ENCODE measurements around the gene ZBTB5. TPM values are rescaled to one million over a fixed set of nuclear protein-coding genes. Genes with fewer than 3 reads are reported as not detected.

The ZBTB5 gene
- total RNA-seq, 2 experiments from 2014 or later = 8.3 to 9.3 TPM

GRCh38 chr9:37464006-37464405 lies 1.2 kb downstream of the ZBTB5 start:
- peak overlapping the region; percentile 97 for H3K4me3 Mint-ChIP-seq
- H3K4me1 Mint-ChIP-seq (ENCODE audit: low read depth) = peaks cover 29% of the 10 kb centered on the region
- peak overlapping the region; percentile 95 for H3K27ac Mint-ChIP-seq
- intact Hi-C loops (cut with micrococcal nuclease) = no loop called here
- DNase-seq = no peak
- CTCF ChIA-PET = no interaction called here
- peaks cover 6% of the 10 kb centered on the region for H3K36me3 Mint-ChIP-seq
- no peaks in the 10 kb centered on the region for H3K27me3 Mint-ChIP-seq
- POLR2A ChIA-PET = interaction anchor here (0.5 to 3.2 kb wide), 5 partner anchors 22 to 344 kb away, joined by 3 to 23 read pairs (median 4); partner anchors contain the start of genes GRHPR, POLR1E and ZCCHC7
- no peaks in the 10 kb centered on the region for H3K9me3 Mint-ChIP-seq

- CTCF ChIA-PET = interaction anchor here (1.1 kb wide), 1 partner anchor 46 kb away, joined by 3 read pairs; no protein-coding TSS in a partner anchor
Measured at GRCh38 chr9:37456817-37457216, 8.4 kb downstream of the ZBTB5 start.

GRCh38 chr9:37455884-37456647 lies 9.2 kb downstream of the ZBTB5 start:
- no peak for DNase-seq
- Mint-ChIP-seq H3K36me3 (no peaks in the 10 kb centered on the region), H3K4me1 (ENCODE audit: low read depth) (peaks cover 46% of the 10 kb centered on the region), H3K9me3 (no peaks in the 10 kb centered on the region), H3K27ac (no peak overlapping the region), H3K27me3 (no peaks in the 10 kb centered on the region), H3K4me3 (no peak overlapping the region)
- CTCF ChIA-PET = interaction anchor here (1.1 kb wide), 1 partner anchor 45 kb away, joined by 3 read pairs; no protein-coding TSS in a partner anchor
- intact Hi-C loops (cut with micrococcal nuclease) = no loop called here
- POLR2A ChIA-PET = interaction anchor here (1.6 kb wide), 1 partner anchor 10 kb away, joined by 6 read pairs; the partner anchor contains the start of gene ZBTB5

More at GRCh38 chr9:37456817-37457216, 8.4 kb downstream of the ZBTB5 start:
- Mint-ChIP-seq H3K4me3 (no peak overlapping the region), H3K9me3 (no peaks in the 10 kb centered on the region), H3K4me1 (ENCODE audit: low read depth) (peaks cover 44% of the 10 kb centered on the region), H3K27ac (no peak overlapping the region), H3K36me3 (no peaks in the 10 kb centered on the region), H3K27me3 (no peaks in the 10 kb centered on the region)
- DNase-seq = no peak
- intact Hi-C loops (cut with micrococcal nuclease) = no loop called here
- POLR2A ChIA-PET = interaction anchor here (1.6 kb wide), 1 partner anchor 9 kb away, joined by 6 read pairs; the partner anchor contains the start of gene ZBTB5

- intact Hi-C loops (cut with micrococcal nuclease) = no loop called here
- H3K9me3 Mint-ChIP-seq = no peaks in the 10 kb centered on the region
- H3K27me3 Mint-ChIP-seq = no peaks in the 10 kb centered on the region
- no peak for DNase-seq
- no peak overlapping the region for H3K4me3 Mint-ChIP-seq
- no peak overlapping the region for H3K27ac Mint-ChIP-seq
- peaks cover 46% of the 10 kb centered on the region for H3K4me1 Mint-ChIP-seq (ENCODE audit: low read depth)
- H3K36me3 Mint-ChIP-seq = peaks cover 7% of the 10 kb centered on the region
- CTCF ChIA-PET = interaction anchor here (1.0 kb wide), 1 partner anchor 8 kb away, joined by 3 read pairs; no protein-coding TSS in a partner anchor
- POLR2A ChIA-PET = no interaction called here
Measured at GRCh38 chr9:37454238-37454637, 11.0 kb downstream of the ZBTB5 start.

- ChIA-PET POLR2A (no interaction called here), CTCF (interaction anchor here (1.0 kb wide), 1 partner anchor 8 kb away, joined by 3 read pairs; no protein-coding TSS in a partner anchor)
- no peaks in the 10 kb centered on the region for H3K27me3 Mint-ChIP-seq
- H3K36me3 Mint-ChIP-seq = peaks cover 7% of the 10 kb centered on the region
- H3K9me3 Mint-ChIP-seq = no peaks in the 10 kb centered on the region
- H3K27ac Mint-ChIP-seq = no peak overlapping the region
- intact Hi-C loops (cut with micrococcal nuclease) = no loop called here
- no peak for DNase-seq
- peaks cover 46% of the 10 kb centered on the region for H3K4me1 Mint-ChIP-seq (ENCODE audit: low read depth)
- H3K4me3 Mint-ChIP-seq = no peak overlapping the region
Measured at GRCh38 chr9:37453827-37454226, 11.4 kb downstream of the ZBTB5 start.

- intact Hi-C loops (cut with micrococcal nuclease) = no loop called here
- POLR2A ChIA-PET = no interaction called here
- Mint-ChIP-seq H3K4me1 (ENCODE audit: low read depth) (peaks cover 42% of the 10 kb centered on the region), H3K36me3 (peaks cover 11% of the 10 kb centered on the region), H3K4me3 (no peak overlapping the region), H3K27ac (no peak overlapping the region), H3K9me3 (no peaks in the 10 kb centered on the region), H3K27me3 (no peaks in the 10 kb centered on the region)
- no peak for DNase-seq
- CTCF ChIA-PET = interaction anchor here (1.8 kb wide), 1 partner anchor 41 kb away, joined by 4 read pairs; no protein-coding TSS in a partner anchor
Measured at GRCh38 chr9:37452611-37453010, 12.6 kb downstream of the ZBTB5 start.

- H3K27ac Mint-ChIP-seq = no peak overlapping the region
- H3K27me3 Mint-ChIP-seq = no peaks in the 10 kb centered on the region
- intact Hi-C loops (cut with micrococcal nuclease) = no loop called here
- no peak for DNase-seq
- ChIA-PET CTCF (interaction anchor here (1.8 kb wide), 1 partner anchor 40 kb away, joined by 4 read pairs; no protein-coding TSS in a partner anchor), POLR2A (no interaction called here)
- peaks cover 39% of the 10 kb centered on the region for H3K4me1 Mint-ChIP-seq (ENCODE audit: low read depth)
- H3K4me3 Mint-ChIP-seq = no peak overlapping the region
- H3K36me3 Mint-ChIP-seq = peaks cover 12% of the 10 kb centered on the region
- H3K9me3 Mint-ChIP-seq = no peaks in the 10 kb centered on the region
Measured at GRCh38 chr9:37451628-37452027, 13.6 kb downstream of the ZBTB5 start.

- H3K4me1 Mint-ChIP-seq (ENCODE audit: low read depth) = peaks cover 27% of the 10 kb centered on the region
- no peaks in the 10 kb centered on the region for H3K27me3 Mint-ChIP-seq
- no peak for DNase-seq
- H3K36me3 Mint-ChIP-seq = peaks cover 12% of the 10 kb centered on the region
- POLR2A ChIA-PET = interaction anchor here (0.6 kb wide), 1 partner anchor 9 kb away, joined by 3 read pairs; no protein-coding TSS in a partner anchor
- CTCF ChIA-PET = interaction anchor here (0.6 kb wide), 1 partner anchor 299 kb away, joined by 3 read pairs; no protein-coding TSS in a partner anchor
- no peak overlapping the region for H3K27ac Mint-ChIP-seq
- intact Hi-C loops (cut with micrococcal nuclease) = no loop called here
- no peaks in the 10 kb centered on the region for H3K9me3 Mint-ChIP-seq
- no peak overlapping the region for H3K4me3 Mint-ChIP-seq
Measured at GRCh38 chr9:37449862-37450632, 15.2 kb downstream of the ZBTB5 start.

GRCh38 chr9:37447111-37447510 lies 18.1 kb downstream of the ZBTB5 start:
- no peak for DNase-seq
- no peaks in the 10 kb centered on the region for H3K9me3 Mint-ChIP-seq
- peaks cover 17% of the 10 kb centered on the region for H3K4me1 Mint-ChIP-seq (ENCODE audit: low read depth)
- no peaks in the 10 kb centered on the region for H3K27me3 Mint-ChIP-seq
- H3K4me3 Mint-ChIP-seq = no peak overlapping the region
- H3K27ac Mint-ChIP-seq = no peak overlapping the region
- POLR2A ChIA-PET = no interaction called here
- CTCF ChIA-PET = no interaction called here
- intact Hi-C loops (cut with micrococcal nuclease) = no loop called here
- H3K36me3 Mint-ChIP-seq = peaks cover 18% of the 10 kb centered on the region

- CTCF ChIA-PET = no interaction called here
- Mint-ChIP-seq H3K36me3 (peaks cover 19% of the 10 kb centered on the region), H3K27me3 (no peaks in the 10 kb centered on the region), H3K4me1 (ENCODE audit: low read depth) (peaks cover 10% of the 10 kb centered on the region), H3K4me3 (no peak overlapping the region), H3K9me3 (no peaks in the 10 kb centered on the region), H3K27ac (no peak overlapping the region)
- POLR2A ChIA-PET = no interaction called here
- intact Hi-C loops (cut with micrococcal nuclease) = no loop called here
- no peak for DNase-seq
Measured at GRCh38 chr9:37446401-37446800, 18.8 kb downstream of the ZBTB5 start.

- Mint-ChIP-seq H3K4me3 (no peak overlapping the region), H3K4me1 (ENCODE audit: low read depth) (peaks cover 10% of the 10 kb centered on the region), H3K27me3 (no peaks in the 10 kb centered on the region), H3K27ac (no peak overlapping the region), H3K36me3 (peaks cover 21% of the 10 kb centered on the region), H3K9me3 (no peaks in the 10 kb centered on the region)
- ChIA-PET CTCF (no interaction called here), POLR2A (no interaction called here)
- DNase-seq = no peak
- intact Hi-C loops (cut with micrococcal nuclease) = no loop called here
Measured at GRCh38 chr9:37445832-37446231, 19.4 kb downstream of the ZBTB5 start.

GRCh38 chr9:37444890-37445289 lies 20.4 kb downstream of the ZBTB5 start:
- H3K9me3 Mint-ChIP-seq = no peaks in the 10 kb centered on the region
- no peak overlapping the region for H3K27ac Mint-ChIP-seq
- no peaks in the 10 kb centered on the region for H3K27me3 Mint-ChIP-seq

More at GRCh38 chr9:37444890-37445289, 20.4 kb downstream of the ZBTB5 start:
- CTCF ChIA-PET = no interaction called here
- peaks cover 20% of the 10 kb centered on the region for H3K36me3 Mint-ChIP-seq
- no peak overlapping the region for H3K4me3 Mint-ChIP-seq
- DNase-seq = no peak
- POLR2A ChIA-PET = no interaction called here
- intact Hi-C loops (cut with micrococcal nuclease) = no loop called here
- H3K4me1 Mint-ChIP-seq (ENCODE audit: low read depth) = peaks cover 10% of the 10 kb centered on the region
